Sigmoid colon (tissue), 7 donors: Measurements from ENCODE around the gene ENKD1. TPM values are rescaled to one million over a fixed set of nuclear protein-coding genes. Genes with fewer than 3 reads are reported as not detected.
A peak's percentile ranks its signal among the peaks of the same experiment; 100 is the strongest.

Experiments used
- DNase-seq: peaks from one replicate; pipeline ENCODE4 v3.0.0-alpha.2; 2019
- H3K27ac ChIP-seq, 4 donors: fragments of 200-600 bp; sonication (generic); one replicate each; pipeline ENCODE4 v1.5.1; 2016 to 2019; ENCODE audit warnings: mild to moderate bottlenecking in 1 of 4
- H3K27me3 ChIP-seq, 3 donors: fragments of 200-600 bp; sonication (generic); one replicate each; pipeline ENCODE4 v1.5.1; 2019; ENCODE audit warnings: mild to moderate bottlenecking in 1 of 3
- H3K36me3 ChIP-seq, 4 donors: fragments of 200-600 bp; sonication (generic); one replicate each; pipeline ENCODE4 v1.5.1; 2016 to 2019
- H3K4me1 ChIP-seq, 4 donors: fragments of 200-600 bp; sonication (generic); one replicate each; pipeline ENCODE4 v1.5.1; 2017 to 2019
- H3K4me3 ChIP-seq, 4 donors: fragments of 200-600 bp; sonication (generic); one replicate each; pipeline ENCODE4 v1.5.1; 2017 to 2019; ENCODE audit warnings: mild to moderate bottlenecking in 2 of 4, moderate library complexity in 1 of 4
- H3K9me3 ChIP-seq, 4 donors: fragments of 200-600 bp in 3 of 4; sonication (generic) in 3 of 4; one replicate each; pipeline versions ENCODE4 v1.5.1 to v1.6.1; 2013 to 2019
- EP300 ChIP-seq, 4 donors: sonication (generic); formaldehyde crosslinking; IDR thresholded peaks; one replicate each; pipeline ENCODE4 v1.6.1; 2017; ENCODE audit warnings: antibody characterized with exemption in 4 of 4
- POLR2A ChIP-seq, 2 donors: fragments of 450-650 bp; IDR thresholded peaks; one replicate each; pipeline ENCODE4 v1.6.1; 2016; ENCODE audit warnings: antibody characterized with exemption in 2 of 2, mild to moderate bottlenecking in 2 of 2, moderate library complexity in 2 of 2
- POLR2AphosphoS5 ChIP-seq, 4 donors: sonication (generic); formaldehyde crosslinking; IDR thresholded peaks; one replicate each; pipeline ENCODE4 v1.6.1; 2017; ENCODE audit warnings: antibody characterized with exemption in 4 of 4
- WGBS, 2 donors: extraction: QIAGEN DNeasy Blood & Tissue Kit; methylation state at CpG; one replicate each; pipeline ENCODE4 v1.1.7; 2013; 5-methylcytosine and 5-hydroxymethylcytosine counted together
- intact Hi-C: fragments of 100-400 bp; cut with DNase I; formaldehyde crosslinking; loops from one replicate; pipeline ENCODE4 v1.15.1; 2023
- polyA plus RNA-seq, 3 donors: library from polyadenylated mRNA; stranded (reverse); fragments of 200-250 nt; gene quantifications; one replicate each; pipeline ENCODE4 v1.2.3, GENCODE V29; 2013
- total RNA-seq, 4 donors: library from RNA; depleted of rRNA; stranded (reverse); fragments of >200 nt; gene quantifications; one replicate each; pipeline ENCODE4 v1.1.0, GENCODE V29; 2016
- TF ChIP-seq, protein P1 (sequence below), 4 experiments: fragments of 450-650 bp in 3 of 4; fragments of 200-600 bp in 1 of 4; IDR thresholded peaks; one replicate each; pipeline ENCODE4 v1.5.1; 2016 to 2019; ENCODE audit warnings: antibody characterized with exemption in 4 of 4, mild to moderate bottlenecking in 3 of 4, moderate library complexity in 2 of 4
- donor health status: healthy with polysubstance abuse.
- donor health status: Bipolar disorder and iron deficiency.
- donor health status: healthy.

The ENKD1 gene
- total RNA-seq (10 to 100 TPM; 21.0 to 27.0 (median 23.2) TPM), polyA plus RNA-seq (10 to 100 TPM in 1 of 3 donors, 1 to 10 TPM in 2; 6.9 to 16.2 (median 9.0) TPM)

DNA sequence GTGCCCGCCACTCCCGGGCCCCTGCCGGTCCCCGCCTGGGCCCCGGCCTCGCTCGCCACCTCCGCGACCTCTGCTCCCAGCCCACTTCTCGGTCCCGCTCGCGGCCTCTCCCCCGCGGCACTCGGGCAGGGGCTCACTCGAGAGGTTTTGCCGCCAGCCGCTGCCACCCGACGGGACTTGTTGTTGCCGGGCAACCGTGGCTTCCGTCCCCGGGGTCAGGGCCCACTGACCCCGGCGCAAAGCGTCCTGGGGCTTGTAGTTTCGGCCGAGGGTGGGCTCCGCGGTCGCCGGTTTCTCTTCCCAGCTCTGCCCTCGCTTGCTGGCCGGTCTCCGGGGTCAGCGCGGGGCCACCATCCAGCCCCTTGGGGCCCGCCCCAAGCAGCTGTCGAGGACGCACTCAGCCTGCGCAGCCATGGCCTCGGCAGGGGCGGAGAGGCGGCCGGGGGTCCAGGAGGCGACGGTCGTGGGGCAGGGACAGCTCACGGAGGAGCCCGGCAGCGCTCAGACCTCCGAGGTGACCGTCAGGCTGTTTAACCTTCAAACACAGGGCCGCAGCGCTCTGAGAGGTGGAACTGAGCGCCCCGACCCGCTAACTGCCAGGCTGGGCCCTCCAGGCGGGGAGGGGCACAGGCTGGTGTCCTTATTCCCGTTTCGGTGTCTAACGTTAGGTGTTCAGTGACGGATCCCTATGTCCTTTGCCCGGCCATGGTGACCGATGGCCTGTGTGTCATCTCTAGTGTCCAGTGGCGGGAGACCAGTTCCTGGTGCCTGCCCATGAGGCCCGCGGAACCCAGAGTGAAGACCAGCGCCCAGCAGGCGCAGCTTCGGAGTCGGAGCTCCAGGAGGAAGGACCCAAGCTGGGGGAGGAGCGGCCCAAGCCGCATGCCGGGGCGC lies at the start of gene ENKD1, which contains the start of gene C16orf86:
TSS of gene ENKD1 (minus strand) at position 192 of the 894 bp plus-strand sequence. CDS start 308 bp downstream, outside the sequence.
TSS of gene C16orf86 (plus strand) at position 256 of the 894 bp plus-strand sequence. CDS start at position 413, 157 bp downstream.
- Histone ChIP-seq H3K9me3 (no peaks in the 10 kb centered on the region), H3K4me3 (peak within 1 kb of the TSS; percentile 76 to 99 (median 84)), H3K36me3 (peaks cover 6 to 18% (median 7%) of the 10 kb centered on the region in 4 donors), H3K27ac (peak within 1 kb of the TSS; percentile 91 to 95 (median 92)), H3K27me3 (no peaks in the 10 kb centered on the region), H3K4me1 (peaks cover 0 to 32% (median 27%) of the 10 kb centered on the region in 4 donors)
- 9 to 16% methylated on average over 78 of the region's 78 CpGs for WGBS, 2 donors
- intact Hi-C loops: loop anchor here (2.0 to 5.0 kb wide), 3 partner anchors 104 to 185 kb away; partner anchors contain the start of genes AGRP, ATP6V0D1 and CTCF
- peak; percentile 92 for DNase-seq
- TF ChIP-seq POLR2AphosphoS5 (IDR thresholded peaks at IDR 0.05) (peak; percentile 21 to 71 (median 52)), POLR2A (IDR thresholded peaks at IDR 0.05) (no peak)

GRCh38 chr16:67716097-67716496 lies 49.5 kb upstream of the ENKD1 start:
- H3K27ac ChIP-seq: no peak overlapping the region
- H3K9me3 ChIP-seq: no peaks in the 10 kb centered on the region
- no peak overlapping the region for H3K4me3 ChIP-seq
- TF ChIP-seq POLR2A (IDR thresholded peaks at IDR 0.05): no peak
- no peak for TF ChIP-seq POLR2AphosphoS5 (IDR thresholded peaks at IDR 0.05)
- TF ChIP-seq, protein P1, sequence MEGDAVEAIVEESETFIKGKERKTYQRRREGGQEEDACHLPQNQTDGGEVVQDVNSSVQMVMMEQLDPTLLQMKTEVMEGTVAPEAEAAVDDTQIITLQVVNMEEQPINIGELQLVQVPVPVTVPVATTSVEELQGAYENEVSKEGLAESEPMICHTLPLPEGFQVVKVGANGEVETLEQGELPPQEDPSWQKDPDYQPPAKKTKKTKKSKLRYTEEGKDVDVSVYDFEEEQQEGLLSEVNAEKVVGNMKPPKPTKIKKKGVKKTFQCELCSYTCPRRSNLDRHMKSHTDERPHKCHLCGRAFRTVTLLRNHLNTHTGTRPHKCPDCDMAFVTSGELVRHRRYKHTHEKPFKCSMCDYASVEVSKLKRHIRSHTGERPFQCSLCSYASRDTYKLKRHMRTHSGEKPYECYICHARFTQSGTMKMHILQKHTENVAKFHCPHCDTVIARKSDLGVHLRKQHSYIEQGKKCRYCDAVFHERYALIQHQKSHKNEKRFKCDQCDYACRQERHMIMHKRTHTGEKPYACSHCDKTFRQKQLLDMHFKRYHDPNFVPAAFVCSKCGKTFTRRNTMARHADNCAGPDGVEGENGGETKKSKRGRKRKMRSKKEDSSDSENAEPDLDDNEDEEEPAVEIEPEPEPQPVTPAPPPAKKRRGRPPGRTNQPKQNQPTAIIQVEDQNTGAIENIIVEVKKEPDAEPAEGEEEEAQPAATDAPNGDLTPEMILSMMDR (IDR thresholded peaks at IDR 0.05): no peak
- TF ChIP-seq EP300 (IDR thresholded peaks at IDR 0.05): no peak
- H3K27me3 ChIP-seq: no peaks in the 10 kb centered on the region
- 23 to 71% methylated on average over 2 of the region's 2 CpGs for WGBS, 2 donors
- H3K4me1 ChIP-seq: peaks cover 0 to 28% (median 22%) of the 10 kb centered on the region in 4 donors
- no peaks in the 10 kb centered on the region for H3K36me3 ChIP-seq
- no peak for DNase-seq
- intact Hi-C loops: no loop called here

DNA sequence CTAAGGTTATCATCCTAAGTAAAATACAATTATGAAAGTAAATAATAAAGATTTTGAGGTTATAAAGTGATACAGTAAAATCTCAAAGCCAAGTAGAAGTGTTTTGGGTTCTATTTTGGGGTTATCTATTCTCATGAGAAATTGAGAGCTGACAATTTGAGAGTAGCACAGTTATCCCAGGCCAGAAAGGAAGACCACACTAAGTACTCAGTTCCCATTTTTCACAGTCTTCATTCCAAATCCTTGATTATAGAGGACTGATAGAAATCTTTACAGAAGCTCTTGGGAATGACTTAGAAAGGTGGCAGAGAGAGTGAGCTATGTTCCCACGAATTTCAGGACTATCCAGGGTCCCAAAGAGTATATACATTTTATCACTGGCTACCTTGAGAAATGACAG lies 48.0 kb upstream of the ENKD1 start:
- no peaks in the 10 kb centered on the region for H3K27me3 ChIP-seq

DNA sequence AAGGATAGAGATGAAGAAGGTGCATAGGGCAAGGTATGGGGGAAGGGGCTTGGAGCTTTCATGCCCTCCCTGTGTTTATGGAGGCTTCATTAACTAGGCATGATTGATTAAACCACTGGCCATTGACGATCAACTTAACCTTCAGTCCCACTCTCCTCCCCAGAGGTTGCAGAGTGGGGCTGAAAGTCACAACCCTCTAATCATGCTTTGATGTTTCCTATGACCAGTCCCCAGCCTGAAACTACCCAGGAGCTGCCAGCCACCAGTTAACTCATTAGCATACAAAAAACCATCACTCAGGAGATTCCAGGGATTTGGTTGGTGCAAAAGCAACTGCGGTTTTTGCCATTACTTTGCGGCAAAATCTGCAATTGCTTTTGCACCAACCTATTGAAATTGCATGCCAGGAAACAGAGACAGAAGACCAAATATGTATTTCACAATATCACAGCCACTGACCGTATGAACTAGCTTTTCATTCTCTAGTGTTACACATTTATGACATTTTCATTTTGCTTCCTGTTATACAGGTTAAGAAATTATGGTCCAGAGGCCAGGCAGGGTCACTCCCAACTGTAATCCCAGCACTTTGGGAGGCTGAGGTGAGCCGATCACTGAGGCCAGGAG lies 47.2 kb upstream of the ENKD1 start:
- Histone ChIP-seq H3K27ac (no peak overlapping the region), H3K4me3 (no peak overlapping the region), H3K4me1 (peaks cover 0 to 18% (median 13%) of the 10 kb centered on the region in 4 donors), H3K36me3 (no peaks in the 10 kb centered on the region), H3K27me3 (no peaks in the 10 kb centered on the region), H3K9me3 (no peaks in the 10 kb centered on the region)
- 37 to 75% methylated on average over 5 of the region's 5 CpGs for WGBS, 2 donors
- DNase-seq: no peak
- TF ChIP-seq POLR2A (IDR thresholded peaks at IDR 0.05) (no peak), POLR2AphosphoS5 (IDR thresholded peaks at IDR 0.05) (no peak), EP300 (IDR thresholded peaks at IDR 0.05) (no peak)
- TF ChIP-seq, protein P1 (IDR thresholded peaks at IDR 0.05): no peak
- intact Hi-C loops: no loop called here

More for the DNA sequence above, 48.0 kb upstream of the ENKD1 start:
- H3K36me3 ChIP-seq: no peaks in the 10 kb centered on the region
- 74 to 88% methylated on average over 1 of the region's 1 CpG for WGBS, 2 donors
- peaks cover 0 to 18% (median 14%) of the 10 kb centered on the region in 4 donors for H3K4me1 ChIP-seq
- no peak for DNase-seq
- TF ChIP-seq POLR2A (IDR thresholded peaks at IDR 0.05) (no peak), EP300 (IDR thresholded peaks at IDR 0.05) (no peak), POLR2AphosphoS5 (IDR thresholded peaks at IDR 0.05) (no peak)
- TF ChIP-seq, protein P1 (IDR thresholded peaks at IDR 0.05): no peak
- no peak overlapping the region for H3K4me3 ChIP-seq
- H3K27ac ChIP-seq: no peak overlapping the region
- intact Hi-C loops: no loop called here
- no peaks in the 10 kb centered on the region for H3K9me3 ChIP-seq

- TF ChIP-seq, protein P1 (IDR thresholded peaks at IDR 0.05): no peak
- TF ChIP-seq POLR2AphosphoS5 (IDR thresholded peaks at IDR 0.05) (no peak), POLR2A (IDR thresholded peaks at IDR 0.05) (no peak), EP300 (IDR thresholded peaks at IDR 0.05) (no peak)
- Histone ChIP-seq H3K36me3 (no peaks in the 10 kb centered on the region), H3K27me3 (no peaks in the 10 kb centered on the region), H3K9me3 (no peaks in the 10 kb centered on the region), H3K4me1 (peaks cover 0 to 7% (median 0%) of the 10 kb centered on the region in 4 donors), H3K27ac (no peak overlapping the region), H3K4me3 (no peak overlapping the region)
- DNase-seq: peak; percentile 13
- 92 to 96% methylated on average over 6 of the region's 6 CpGs for WGBS, 2 donors
- intact Hi-C loops: no loop called here
Observed at GRCh38 chr16:67710607-67711006, 44.1 kb upstream of the ENKD1 start.
